HG03159 (cell line): ENCODE data around the gene THSD7B.
"Not testable (repeated sequence)": the region's sequence is repeated elsewhere in the genome, so short reads cannot be mapped to it uniquely, and the experiment has no call there.

Experiments used
- ATAC-seq: cut with Tn5 transposase; IDR thresholded peaks from one replicate; pipeline ENCODE4 v1.9.1; 2021; ENCODE audit warnings: mild to moderate bottlenecking, moderate library complexity; ENCODE audit not compliant: unreplicated experiment

THSD7B gene, protein sequence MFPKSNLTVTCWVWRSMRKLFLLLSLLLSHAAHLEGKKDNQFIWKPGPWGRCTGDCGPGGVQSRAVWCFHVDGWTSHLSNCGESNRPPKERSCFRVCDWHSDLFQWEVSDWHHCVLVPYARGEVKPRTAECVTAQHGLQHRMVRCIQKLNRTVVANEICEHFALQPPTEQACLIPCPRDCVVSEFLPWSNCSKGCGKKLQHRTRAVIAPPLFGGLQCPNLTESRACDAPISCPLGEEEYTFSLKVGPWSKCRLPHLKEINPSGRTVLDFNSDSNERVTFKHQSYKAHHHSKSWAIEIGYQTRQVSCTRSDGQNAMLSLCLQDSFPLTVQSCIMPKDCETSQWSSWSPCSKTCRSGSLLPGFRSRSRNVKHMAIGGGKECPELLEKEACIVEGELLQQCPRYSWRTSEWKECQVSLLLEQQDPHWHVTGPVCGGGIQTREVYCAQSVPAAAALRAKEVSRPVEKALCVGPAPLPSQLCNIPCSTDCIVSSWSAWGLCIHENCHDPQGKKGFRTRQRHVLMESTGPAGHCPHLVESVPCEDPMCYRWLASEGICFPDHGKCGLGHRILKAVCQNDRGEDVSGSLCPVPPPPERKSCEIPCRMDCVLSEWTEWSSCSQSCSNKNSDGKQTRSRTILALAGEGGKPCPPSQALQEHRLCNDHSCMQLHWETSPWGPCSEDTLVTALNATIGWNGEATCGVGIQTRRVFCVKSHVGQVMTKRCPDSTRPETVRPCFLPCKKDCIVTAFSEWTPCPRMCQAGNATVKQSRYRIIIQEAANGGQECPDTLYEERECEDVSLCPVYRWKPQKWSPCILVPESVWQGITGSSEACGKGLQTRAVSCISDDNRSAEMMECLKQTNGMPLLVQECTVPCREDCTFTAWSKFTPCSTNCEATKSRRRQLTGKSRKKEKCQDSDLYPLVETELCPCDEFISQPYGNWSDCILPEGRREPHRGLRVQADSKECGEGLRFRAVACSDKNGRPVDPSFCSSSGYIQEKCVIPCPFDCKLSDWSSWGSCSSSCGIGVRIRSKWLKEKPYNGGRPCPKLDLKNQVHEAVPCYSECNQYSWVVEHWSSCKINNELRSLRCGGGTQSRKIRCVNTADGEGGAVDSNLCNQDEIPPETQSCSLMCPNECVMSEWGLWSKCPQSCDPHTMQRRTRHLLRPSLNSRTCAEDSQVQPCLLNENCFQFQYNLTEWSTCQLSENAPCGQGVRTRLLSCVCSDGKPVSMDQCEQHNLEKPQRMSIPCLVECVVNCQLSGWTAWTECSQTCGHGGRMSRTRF (N-terminal part only)

DNA sequence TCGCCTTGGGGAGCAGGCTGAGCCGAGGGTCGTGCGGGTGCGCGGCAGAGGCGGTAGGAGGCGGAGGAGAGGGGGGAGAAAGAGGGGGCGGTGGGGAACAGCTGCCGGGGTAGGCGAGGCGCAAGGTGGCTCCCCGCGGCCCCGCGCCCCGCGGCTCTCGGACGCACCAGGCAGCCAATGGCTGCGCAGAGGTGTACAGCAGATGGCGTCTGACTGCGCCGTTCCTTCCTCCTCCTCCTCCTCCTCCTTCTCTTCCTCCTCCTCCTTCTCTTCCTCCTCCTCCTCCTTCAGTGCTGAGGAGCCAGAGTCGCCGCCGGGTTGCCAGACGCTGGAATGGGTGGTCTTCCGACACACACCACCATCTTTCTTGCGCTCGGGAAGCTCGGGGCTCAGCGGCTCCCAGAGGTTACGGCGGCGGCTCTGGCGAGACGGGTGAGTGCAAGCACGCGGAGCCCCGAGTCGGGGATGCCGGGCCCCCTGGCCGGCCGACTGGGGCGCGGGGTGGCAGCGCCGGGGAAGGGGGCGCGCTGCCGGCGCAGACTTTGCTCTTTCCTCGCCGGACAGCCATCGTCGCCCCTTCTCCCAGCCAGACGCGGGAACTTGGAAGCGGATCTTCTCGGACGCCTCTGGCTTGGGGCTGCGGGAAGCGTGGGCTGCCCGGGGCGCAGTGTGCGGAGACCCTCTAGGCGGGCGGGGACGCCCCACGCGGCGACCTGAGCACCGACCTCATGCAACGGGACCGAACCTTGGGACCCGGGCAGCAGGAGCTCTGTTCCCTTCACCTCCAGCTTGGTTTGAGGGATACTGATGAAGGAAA is at the start of gene THSD7B:
THSD7B (plus strand) TSS at position 290 of the 817 bp plus-strand sequence. CDS start 116,634 bp downstream, outside the sequence.
- no peak for ATAC-seq

DNA sequence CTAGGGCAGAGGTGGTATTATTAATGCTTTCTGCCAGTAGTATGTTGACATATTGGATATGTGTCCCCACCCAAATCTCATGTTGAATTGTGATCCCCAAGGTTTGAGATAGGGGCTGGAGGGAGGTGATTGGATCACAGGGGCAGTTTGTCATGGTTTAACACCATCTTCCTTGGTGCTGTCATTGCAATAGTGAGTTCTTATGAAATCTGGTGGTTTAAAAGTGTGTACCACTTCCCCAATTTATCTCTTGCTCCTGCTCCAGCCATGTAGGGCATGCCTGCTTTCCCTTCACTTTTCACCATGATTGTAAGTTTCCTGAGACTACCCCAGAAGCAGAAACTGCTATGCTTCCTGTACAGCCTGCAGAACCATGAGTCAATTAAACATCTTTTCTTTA is 47.1 kb upstream of the THSD7B start:
- ATAC-seq, result no peak

DNA sequence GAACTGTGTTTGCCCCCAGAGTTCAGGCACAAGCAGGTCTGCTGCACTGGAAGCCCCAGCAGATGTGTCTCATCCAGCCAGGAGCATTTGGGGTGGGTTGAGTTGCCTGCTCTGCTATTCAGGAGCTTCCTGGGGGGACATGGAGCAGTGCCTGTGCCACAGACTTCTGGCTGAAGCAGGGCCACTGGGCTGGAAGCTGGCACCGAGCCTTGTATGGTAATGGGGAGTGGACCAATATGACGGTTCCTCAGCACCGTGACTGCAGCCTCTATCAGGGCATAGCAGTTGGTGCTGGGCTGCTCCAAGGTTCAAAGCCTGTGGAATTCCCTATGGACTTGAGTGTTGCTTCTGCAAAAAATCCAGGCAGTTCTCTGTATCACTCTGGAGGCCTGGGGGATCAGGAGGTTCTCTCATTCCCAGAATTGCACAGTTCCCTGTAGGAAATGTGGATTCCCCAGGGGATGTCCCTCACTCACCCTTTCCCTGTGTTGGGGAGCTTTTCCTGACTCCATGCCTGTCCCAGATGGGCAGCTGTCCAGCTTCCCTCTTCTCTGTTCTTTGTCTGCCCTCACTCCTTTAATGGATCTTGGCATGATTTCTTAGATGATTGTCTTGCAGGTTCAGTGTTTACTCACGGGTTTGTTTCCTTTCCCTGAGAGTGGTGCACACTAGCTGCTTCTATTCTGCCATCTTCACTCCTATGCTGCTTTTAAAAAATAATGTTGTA is 37.2 kb upstream of the THSD7B start:
- no peak for ATAC-seq

DNA sequence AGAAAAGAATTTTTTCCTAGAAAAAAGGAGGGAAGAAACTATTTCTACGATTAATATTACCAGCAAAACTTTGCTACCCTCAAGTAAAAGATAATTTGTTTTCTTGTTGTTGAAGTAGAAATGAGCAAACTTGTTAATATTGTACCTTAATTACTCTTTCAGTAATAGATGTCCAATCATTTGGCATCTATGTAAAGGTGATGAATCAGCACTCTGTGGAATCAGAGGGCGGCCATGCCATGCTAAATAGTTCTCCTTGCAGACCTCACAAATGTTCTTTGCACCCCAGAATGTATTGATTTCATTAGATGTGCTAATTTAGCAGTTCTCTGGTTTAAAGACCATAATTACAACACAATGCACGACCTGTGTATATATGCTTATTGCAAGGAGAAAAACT is 29.1 kb upstream of the THSD7B start:
- no peak for ATAC-seq

DNA sequence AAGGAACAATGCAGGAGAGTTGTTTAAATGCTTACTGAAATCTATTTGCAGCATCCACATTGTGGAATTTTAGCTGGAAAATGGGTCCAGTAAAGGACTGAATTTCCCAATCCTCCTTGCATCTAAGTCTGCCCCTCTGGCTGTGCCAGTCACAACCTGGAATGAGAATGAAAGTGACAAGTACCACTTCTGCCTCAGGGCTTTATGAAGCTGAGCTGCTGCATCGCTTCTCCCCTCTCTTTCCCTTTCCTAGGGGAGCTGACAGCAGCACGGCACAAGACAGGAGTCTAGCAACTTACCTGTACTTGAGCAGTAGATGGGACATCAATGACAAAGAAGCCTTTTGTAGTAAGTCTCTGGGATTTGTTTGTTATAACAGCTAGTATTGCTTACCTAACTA is 27.3 kb upstream of the THSD7B start:
- no peak for ATAC-seq

DNA sequence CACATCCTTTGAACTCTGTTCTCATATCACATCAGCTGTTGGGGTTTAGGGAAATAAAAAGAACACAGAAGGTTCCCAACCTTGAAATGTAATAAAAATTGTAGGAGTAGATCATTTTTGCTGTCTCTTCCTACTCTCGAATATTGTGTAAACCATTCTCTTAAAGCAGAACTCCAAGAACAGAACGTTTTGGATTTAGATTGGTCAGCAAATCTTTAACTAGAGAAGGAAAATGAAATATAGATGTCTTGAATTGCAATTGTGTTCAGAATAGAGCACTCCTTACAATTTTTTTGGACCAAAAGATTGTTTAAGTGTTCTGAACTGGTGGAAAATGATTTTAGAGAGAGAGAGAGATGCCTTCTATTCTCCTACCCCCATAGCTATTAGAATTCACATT is 23.9 kb upstream of the THSD7B start:
- no peak for ATAC-seq

DNA sequence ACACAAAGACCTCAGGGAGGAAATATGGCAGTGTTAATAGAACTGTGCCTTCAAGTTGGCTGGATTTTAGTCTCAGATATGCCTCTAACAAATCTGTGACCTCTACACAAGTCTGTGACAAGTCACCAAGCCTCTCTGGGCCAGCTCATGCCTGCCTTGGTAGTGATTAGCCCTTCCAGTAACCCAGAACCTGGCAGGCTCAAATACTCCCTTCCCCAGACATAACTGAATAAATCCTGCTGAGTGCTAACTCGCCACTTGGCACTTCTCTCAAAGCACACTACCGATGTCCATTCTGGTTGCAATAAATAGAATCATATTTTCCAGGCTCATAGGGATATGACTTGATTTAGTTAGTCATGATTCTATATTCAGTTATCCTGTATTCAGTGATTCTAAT is 15.3 kb upstream of the THSD7B start:
- no peak for ATAC-seq

DNA sequence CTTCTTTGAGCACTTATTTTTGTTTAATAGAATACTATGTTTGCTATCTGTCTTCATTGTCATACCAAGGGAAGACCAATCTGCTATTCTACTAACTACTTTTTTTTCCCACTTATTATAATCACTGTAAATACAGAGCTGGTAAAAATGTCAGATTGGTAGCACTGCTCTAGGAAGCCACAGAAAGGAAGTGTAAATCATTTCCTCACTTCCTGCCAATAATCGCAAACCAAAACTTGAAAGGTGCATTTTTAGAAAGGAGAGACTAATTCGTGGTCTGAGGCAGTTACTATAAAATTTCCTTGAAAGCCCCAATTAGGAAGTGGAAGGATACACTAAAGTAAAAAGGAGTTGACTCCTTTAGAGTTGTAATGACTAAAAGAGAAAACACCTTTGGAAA is 13.9 kb upstream of the THSD7B start:
- ATAC-seq, result no peak

DNA sequence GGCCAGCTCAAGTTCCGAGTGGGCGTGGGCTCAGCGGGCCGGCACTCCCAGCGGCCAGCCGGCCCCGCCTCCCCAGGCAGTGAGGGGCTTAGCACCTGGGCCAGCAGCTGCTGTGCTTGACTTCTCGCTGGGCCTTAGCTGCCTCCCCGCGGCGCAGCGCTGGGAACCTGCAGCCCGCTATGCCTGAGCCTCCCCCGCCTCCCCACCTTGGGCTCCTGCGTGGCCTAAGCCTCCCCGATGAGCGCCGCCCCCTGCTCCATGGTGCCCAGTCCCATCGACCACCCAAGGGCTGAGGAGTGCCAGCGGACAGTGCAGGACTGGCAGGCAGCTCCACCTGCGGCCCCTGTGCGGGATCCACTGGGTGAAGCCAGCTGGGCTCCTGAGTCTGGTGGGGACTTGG is 6.8 kb upstream of the THSD7B start:
- not testable (repeated sequence) for ATAC-seq

DNA sequence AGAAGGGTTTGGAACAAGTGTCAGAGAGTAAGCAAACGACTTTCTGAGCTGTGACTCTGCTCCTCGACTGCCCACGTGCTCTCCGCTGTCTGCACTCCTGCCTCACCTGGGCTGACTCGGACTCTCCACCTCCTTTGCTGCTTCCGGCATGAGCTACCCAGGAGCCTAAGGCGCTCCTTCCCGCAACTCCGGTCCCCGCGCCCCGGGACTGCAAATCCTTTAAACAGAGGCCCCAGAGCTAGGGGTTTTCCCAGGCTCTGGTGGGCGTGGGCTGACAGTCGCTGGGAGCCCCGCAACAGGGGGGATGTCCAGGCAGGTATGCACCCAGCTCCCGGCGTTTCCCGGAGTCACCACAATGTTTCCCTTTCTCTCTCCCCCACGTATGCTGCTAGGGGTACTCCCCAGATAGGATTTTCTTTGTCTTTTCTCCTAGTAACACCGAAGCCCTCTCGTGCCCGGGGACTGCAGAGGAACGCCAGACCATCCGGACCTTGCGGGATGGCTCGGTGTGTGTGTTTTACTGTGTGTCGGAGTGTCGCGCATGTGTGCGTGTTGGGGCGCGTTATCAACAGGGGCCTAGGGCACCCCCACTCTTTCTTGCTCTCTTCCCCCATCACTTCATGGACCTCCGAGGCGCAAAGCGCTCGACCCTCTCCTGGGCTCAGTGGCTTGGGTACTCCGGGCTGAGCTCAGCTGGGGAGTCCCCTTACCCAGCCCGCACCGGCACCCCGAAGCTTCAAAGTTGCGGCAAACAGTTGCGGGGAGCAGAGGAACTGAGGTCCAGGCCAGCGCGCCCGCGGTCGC is 691 bp upstream of the THSD7B start:
- ATAC-seq, result no peak

DNA sequence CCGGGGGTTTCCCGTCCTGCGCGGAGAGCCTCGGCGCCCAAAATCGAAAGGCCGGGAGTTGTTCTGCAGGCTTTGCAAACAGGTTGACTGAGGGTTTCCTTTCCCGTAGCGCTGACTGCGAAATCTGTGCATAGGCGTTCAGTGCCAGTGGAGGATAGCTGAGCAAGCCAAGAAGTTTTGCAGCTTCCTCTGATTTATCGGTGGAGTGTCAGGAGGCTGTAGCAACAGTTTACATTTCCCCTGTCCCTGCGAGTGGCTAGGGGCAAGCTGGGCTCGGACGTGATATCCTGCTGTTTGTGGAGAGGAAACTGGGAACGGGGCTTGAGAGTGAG is 694 bp downstream of the THSD7B start:
- ATAC-seq, result no peak

DNA sequence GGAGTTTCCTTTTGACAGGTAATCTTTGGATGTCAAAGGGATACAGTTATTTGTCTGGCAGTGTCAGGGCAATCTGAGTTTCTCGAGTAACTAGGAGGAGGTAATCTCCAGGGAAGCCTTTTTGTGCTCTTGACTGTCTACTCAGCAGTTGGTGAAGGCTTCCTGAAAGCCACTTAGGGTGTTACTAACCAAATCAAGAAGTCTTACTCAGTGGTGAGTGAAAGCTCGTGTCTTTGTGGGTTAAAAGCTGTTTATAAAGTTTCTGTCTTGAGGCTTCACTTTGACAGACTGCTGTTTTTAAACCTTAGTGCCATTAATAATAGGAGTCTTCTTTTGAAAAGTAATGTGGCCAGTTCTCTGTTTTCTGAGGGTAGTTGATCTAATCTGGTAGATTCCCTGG is 1.7 kb downstream of the THSD7B start:
- ATAC-seq, result no peak

DNA sequence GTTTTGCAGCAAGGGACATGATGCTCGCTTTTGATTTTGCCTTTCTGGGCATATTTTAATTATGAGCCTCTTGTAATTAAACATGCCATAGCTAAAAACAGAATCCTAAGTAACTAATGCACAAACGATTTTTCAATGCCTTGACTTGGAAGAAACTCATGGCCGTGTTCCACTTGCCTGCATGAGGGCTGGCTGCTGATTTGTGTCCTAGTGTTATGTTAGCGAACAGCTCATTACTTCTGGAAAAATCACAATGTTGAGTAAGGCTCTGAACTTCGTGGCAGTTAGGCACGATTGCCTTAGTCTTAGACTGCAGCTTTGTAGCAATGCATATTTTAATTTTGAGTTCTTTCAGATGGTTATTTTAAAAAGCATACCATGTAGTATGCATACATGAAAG is 4.5 kb downstream of the THSD7B start:
- ATAC-seq, result no peak

DNA sequence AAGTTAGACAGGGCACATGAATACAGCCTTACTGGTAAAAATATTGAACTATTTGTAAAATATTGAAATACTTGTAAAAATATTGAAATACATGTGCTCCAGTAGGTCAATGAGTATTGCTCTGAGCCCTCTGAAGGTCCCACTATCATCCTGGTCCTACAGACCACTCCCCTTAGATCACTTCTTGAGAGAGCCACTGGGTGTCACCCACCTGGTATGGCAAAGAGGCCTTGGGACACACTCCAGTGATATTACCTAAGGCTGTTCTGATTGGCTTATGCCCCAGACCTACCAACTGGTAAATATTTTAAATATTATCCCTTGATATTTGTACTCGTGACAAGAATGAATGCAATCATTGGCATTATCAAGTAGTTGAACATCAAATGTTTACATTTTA is 5.0 kb downstream of the THSD7B start:
- ATAC-seq, result no peak

DNA sequence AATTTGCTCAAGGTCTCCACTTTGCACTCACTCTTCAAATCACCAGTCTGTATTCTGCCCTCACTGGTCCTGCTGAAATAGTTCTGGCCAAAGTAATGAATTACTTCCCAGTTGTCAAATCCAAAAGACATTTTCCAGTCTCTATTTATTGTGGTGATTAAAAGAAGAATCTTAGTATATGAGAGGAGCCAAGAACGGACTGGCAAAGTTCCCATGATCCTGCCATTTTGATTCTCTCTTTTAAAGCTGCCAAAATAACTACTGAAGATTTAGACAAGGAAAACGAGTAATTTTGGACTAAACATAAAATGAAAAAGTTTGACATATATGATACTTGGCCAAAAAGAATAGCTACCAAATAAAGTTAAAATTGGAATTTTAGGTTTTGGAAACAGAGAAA is 12.0 kb downstream of the THSD7B start:
- no peak for ATAC-seq

DNA sequence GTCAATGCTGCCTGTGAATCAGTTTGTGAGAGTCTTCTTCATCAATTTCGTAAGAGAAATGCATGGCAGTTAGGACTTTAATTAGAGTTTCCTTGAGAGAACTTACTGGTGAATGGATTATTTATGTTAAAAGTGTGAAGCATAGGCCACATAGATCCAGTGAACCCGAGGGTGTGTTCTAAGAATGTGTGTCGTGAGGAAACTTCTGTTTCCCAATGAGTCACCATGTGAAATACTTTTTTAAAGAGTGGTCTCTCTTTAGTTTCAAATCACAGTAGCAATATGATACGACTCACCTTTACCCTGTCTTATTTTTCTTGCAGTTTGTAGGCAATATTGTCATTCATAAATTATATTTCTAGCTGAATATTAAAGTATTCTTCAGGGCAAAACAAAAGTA is 18.5 kb downstream of the THSD7B start:
- ATAC-seq, result no peak

DNA sequence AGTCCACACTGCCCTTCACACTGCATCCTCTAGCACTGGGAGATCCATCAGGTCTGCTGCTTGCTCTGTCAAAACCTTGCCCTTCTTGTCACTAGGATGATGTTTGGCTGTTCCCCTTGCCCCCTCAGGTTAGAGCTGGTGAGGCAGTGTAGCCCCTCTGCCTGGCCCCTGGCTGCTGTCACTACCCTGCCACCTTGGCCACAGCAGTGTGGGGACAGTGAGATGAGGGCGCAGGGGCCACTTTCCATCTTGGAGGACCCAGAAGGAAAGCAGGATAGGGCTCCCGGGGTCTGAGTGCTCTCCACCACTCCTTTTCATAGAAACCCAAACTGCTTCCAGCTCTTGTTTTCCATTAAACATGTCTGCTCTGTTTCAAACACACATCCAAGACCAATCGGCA is 19.9 kb downstream of the THSD7B start:
- ATAC-seq, result no peak

DNA sequence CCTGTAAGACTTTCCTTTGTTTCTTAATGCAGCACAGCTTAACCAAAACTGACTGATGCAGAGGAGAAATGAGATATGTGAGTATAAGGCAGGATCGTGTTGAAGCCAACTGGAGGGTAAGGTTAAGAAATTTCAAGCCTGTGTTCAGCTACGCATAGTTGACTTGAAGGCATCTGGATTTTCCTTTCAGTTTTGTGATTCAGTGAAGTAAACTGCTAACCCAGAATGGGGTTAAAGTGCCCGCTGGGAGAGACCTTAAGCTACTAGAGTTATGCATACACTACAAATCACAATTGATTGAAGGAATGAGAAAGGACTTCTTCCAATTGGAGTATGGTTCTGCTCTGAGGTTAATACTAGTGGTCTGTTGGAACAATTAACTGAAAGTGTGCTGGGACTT is 22.6 kb downstream of the THSD7B start:
- ATAC-seq, result no peak

DNA sequence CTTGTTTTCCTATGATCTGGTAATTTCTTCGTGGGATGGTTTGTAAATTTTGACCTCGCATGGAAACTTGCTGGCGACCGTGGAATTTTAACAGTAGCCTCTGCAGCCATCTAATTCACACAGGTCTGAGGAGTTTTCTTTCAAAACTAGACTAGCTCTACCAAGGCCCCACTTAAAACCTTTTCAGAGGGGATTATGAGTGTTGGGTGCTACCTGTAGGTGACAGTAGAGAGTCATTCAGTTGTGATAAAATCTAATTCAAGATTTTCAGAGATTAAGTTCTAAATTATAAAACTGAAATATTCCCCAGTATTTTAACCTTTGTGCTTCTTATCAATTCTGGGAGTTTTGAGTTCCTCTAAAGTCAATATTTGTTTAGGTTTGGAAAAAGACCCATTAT is 31.0 kb downstream of the THSD7B start:
- no peak for ATAC-seq
